Measurements from ENCODE around the gene CBARP. TPM values are rescaled to one million over a fixed set of nuclear protein-coding genes. Genes with fewer than 3 reads are reported as not detected.

Gene CBARP
- total and polyA plus RNA-seq, 2 of the 4 experiments (the other 2 are of a cell fraction) = 0.18 to 3.9 TPM

DNA sequence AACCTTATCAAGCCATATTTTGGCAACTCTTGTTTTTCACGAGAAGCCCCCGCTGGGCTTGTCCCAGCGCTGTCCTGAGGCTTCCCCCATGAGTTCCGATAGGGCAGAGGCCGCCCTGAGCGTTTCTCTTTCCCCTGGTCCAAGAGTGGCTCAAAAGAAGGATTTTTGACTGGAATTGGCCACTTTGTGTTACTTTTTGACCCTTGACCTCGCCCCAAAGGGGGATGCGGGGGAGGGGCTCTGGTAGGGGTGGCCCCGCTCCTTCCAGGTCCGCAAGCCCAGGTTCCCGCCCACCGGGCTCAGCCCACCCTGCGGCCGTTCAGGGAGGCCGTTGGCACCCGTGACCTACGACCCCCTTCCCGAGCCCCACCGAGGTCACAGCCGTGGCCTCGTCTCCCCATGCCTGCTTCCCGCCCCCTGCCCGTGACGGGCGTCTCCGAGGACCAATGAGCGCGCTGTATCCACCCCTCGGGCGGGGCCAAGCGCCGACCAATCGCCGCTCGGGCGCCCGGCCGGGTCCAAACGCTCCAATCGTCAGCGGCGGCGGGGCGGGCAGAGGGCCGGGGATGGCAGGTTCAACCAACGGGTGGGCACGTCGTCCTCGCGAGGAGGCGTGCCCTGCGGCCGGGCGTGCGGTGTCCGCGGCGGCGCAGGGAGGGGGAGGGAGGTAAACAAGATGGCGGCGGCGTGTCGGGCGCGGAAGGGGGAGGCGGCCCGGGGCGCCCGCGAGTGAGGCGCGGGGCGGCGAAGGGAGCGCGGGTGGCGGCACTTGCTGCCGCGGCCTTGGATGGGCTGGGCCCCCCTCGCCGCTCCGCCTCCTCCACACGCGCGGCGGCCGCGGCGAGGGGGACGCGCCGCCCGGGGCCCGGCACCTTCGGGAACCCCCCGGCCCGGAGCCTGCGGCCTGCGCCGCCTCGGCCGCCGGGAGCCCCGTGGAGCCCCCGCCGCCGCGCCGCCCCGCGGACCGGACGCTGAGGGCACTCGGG, 32.4 kb downstream of the CBARP start, which contains the start of gene STK11:
STK11 (plus strand) TSS at position 665 of the 986 bp plus-strand sequence. CDS start 1,136 bp downstream, outside the sequence.
- intact Hi-C loops (cut with micrococcal nuclease) = no loop called here
- TF ChIP-seq NFE2L2 (IDR thresholded peaks at IDR 0.05; ENCODE audit: low read depth, low read length) (no peak), RCOR1 (IDR thresholded peaks at IDR 0.05; ENCODE audit: insufficient replicate concordance, low read length) (no peak), CHD1 (IDR thresholded peaks at IDR 0.05; ENCODE audit: low read depth, low read length) (no peak), USF2 (IDR thresholded peaks at IDR 0.05; ENCODE audit: low read depth, low read length) (peak; percentile 42), SMC3 (IDR thresholded peaks at IDR 0.05; ENCODE audit: low read depth, low read length) (no peak), POLR2A (IDR thresholded peaks at IDR 0.05; ENCODE audit: low read depth, low read length) (peak; percentile 74; the same call in 1 of the 2 replicates), FOS (IDR thresholded peaks at IDR 0.05; ENCODE audit: low read depth, low read length) (no peak; the same call in 1 of the 2 replicates), MAZ (IDR thresholded peaks at IDR 0.05; ENCODE audit: borderline replicate concordance, low read depth, low read length) (peak; percentile 50; the same call in 1 of the 2 replicates), RFX5 (IDR thresholded peaks at IDR 0.05; ENCODE audit: low read depth, low read length) (no peak), BHLHE40 (IDR thresholded peaks at IDR 0.05; ENCODE audit: low read depth, low read length) (peak; percentile 73), MXI1 (IDR thresholded peaks at IDR 0.05; ENCODE audit: borderline replicate concordance, low read depth, low read length) (peak; percentile 89; the same call in 1 of the 2 replicates)
- TF ChIP-seq, protein P1, sequence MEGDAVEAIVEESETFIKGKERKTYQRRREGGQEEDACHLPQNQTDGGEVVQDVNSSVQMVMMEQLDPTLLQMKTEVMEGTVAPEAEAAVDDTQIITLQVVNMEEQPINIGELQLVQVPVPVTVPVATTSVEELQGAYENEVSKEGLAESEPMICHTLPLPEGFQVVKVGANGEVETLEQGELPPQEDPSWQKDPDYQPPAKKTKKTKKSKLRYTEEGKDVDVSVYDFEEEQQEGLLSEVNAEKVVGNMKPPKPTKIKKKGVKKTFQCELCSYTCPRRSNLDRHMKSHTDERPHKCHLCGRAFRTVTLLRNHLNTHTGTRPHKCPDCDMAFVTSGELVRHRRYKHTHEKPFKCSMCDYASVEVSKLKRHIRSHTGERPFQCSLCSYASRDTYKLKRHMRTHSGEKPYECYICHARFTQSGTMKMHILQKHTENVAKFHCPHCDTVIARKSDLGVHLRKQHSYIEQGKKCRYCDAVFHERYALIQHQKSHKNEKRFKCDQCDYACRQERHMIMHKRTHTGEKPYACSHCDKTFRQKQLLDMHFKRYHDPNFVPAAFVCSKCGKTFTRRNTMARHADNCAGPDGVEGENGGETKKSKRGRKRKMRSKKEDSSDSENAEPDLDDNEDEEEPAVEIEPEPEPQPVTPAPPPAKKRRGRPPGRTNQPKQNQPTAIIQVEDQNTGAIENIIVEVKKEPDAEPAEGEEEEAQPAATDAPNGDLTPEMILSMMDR (conservative IDR thresholded peaks at IDR 0.05; ENCODE audit: low read depth, low read length) = no peak
- Histone ChIP-seq H3K4me1 (ENCODE audit: control insufficient read depth, insufficient read depth, low read length) (peaks cover 18% of the 10 kb centered on the region), H2BK120ac (ENCODE audit: low read depth, low read length) (peak within 1 kb of the TSS; percentile 68), H4K20me1 (ENCODE audit: insufficient read depth, low read length) (peaks cover 39% of the 10 kb centered on the region), H2BK5ac (ENCODE audit: low read depth, low read length, poor library complexity, severe bottlenecking) (peak within 1 kb of the TSS; percentile 89), H4K5ac (ENCODE audit: low read depth, low read length) (peak within 1 kb of the TSS; percentile 85), H3K14ac (replicated peaks; ENCODE audit: low read depth, low read length) (peak within 1 kb of the TSS; percentile 68), H3K4ac (ENCODE audit: low read depth, low read length) (peak within 1 kb of the TSS; percentile 82), H3K27ac (ENCODE audit: insufficient read depth, low read length) (peak within 1 kb of the TSS; percentile 58), H3K9me3 (ENCODE audit: control insufficient read depth, insufficient read depth, low read length) (no peaks in the 10 kb centered on the region), H3K4me2 (ENCODE audit: low read depth, low read length) (peak within 1 kb of the TSS; percentile 92), H2BK15ac (ENCODE audit: low read depth, low read length) (0 out of 3 replicates have a peak within 1 kb of the TSS, but pooled peaks have one; percentile 14), H3K27me3 (ENCODE audit: control insufficient read depth, insufficient read depth, low read length) (no peaks in the 10 kb centered on the region), H3K9ac (ENCODE audit: low read depth, low read length) (peak within 1 kb of the TSS; percentile 86), H4K8ac (ENCODE audit: low read depth in 2 of 2, low read length in 2 of 2) (peak within 1 kb of the TSS; percentile 65 to 88; a peak in 3 of 4 replicates), H2AK9ac (replicated peaks; ENCODE audit: low read depth, low read length, poor library complexity) (peak within 1 kb of the TSS; percentile 96), H3K36me3 (ENCODE audit: control insufficient read depth, insufficient read depth, low read length) (peaks cover 3% of the 10 kb centered on the region; the same call in 1 of the 2 replicates), H3K79me1 (ENCODE audit: low read depth in 1 of 2, low read length in 2 of 2) (peaks cover 12 to 45% of the 10 kb centered on the region in 2 experiments; a peak in 3 of 4 replicates), H3K9me1 (ENCODE audit: insufficient read depth, low read length) (peaks cover 22% of the 10 kb centered on the region), H3K18ac (ENCODE audit: low read depth, low read length) (peak within 1 kb of the TSS; percentile 18; the same call in 1 of the 2 replicates), H3K56ac (ENCODE audit: extremely low read depth, insufficient read depth, low read length) (peak within 1 kb of the TSS; percentile 8; the same call in 1 of the 2 replicates), H2AK5ac (ENCODE audit: low read depth, low read length) (peak within 1 kb of the TSS; percentile 66), H3K23ac (ENCODE audit: low read depth, low read length) (peak within 1 kb of the TSS; percentile 79), H2AFZ (replicated peaks; ENCODE audit: low read length, poor library complexity) (peak within 1 kb of the TSS; percentile 95), H4K91ac (ENCODE audit: insufficient read depth, low read depth, low read length) (peak within 1 kb of the TSS; percentile 70), H3K4me3 (ENCODE audit: insufficient read depth, low read depth, low read length) (peak within 1 kb of the TSS; percentile 71), H2BK20ac (ENCODE audit: low read depth, low read length) (no peak within 1 kb of the TSS)
- peak; percentile 94 for DNase-seq
- BruUV-seq (replicated peaks) = no TSS peak
- CTCF ChIA-PET = no interaction called here
- POLR2A ChIA-PET (ENCODE audit: unreplicated experiment) = no interaction called here
- peak; percentile 92 for ATAC-seq (ENCODE audit: low read depth)
- dilution Hi-C loops (cut with HindIII; ENCODE audit: low sequenced_read_pairs, unreplicated experiment) = no loop called here
- in situ Hi-C loops (cut with MboI; ENCODE audit: low sequenced_read_pairs) = no loop called here
- WGBS, 2 experiments (ENCODE audit: extremely low coverage in 2 of 2, insufficient read length in 1 of 2) = 1% methylated on average over 41 of the region's 114 CpGs; no CpG with 5 or more reads in 1 of the 2 experiments
